ENCODE measurements around the gene PROCA1. TPM values are rescaled to one million over a fixed set of nuclear protein-coding genes. Genes with fewer than 3 reads are reported as not detected.

PROCA1 gene
- total and polyA plus RNA-seq, 2 donors from 2014 or later, result 3.4 to 3.5 TPM

- FAIRE-seq, result no peak
- peaks cover 17 to 86% (median 65%) of the 10 kb centered on the region in 3 donors for H3K36me3 ChIP-seq (ENCODE audit: control insufficient read depth in 2 of 3, insufficient read depth in 3 of 3, low read length in 3 of 3)
- H3K4me3 ChIP-seq (ENCODE audit: low read length in 3 of 3), result no peak overlapping the region
- no peak overlapping the region for H3K9ac ChIP-seq (ENCODE audit: low read length in 3 of 3)
- peak in 1 of 5 donors; percentile 21 for DNase-seq
- H3K4me1 ChIP-seq (ENCODE audit: control insufficient read depth in 2 of 3, insufficient read depth in 2 of 3, low read depth in 1 of 3, low read length in 3 of 3), result peaks cover 0 to 3% (median 0%) of the 10 kb centered on the region in 3 donors
- no peak overlapping the region for H3K27ac ChIP-seq (ENCODE audit: low read depth in 2 of 2, low read length in 2 of 2)
- intact Hi-C loops (cut with DNase I), result no loop called here
- TF ChIP-seq CTCF (IDR thresholded peaks at IDR 0.05; ENCODE audit: borderline replicate concordance, extremely low read depth, insufficient read depth), result no peak
- no peaks in the 10 kb centered on the region for H3K27me3 ChIP-seq (ENCODE audit: control insufficient read depth, insufficient read depth, low read length)
- H3K9me3 ChIP-seq (ENCODE audit: control insufficient read depth in 2 of 3, insufficient read depth in 1 of 3, low read length in 3 of 3), result no peaks in the 10 kb centered on the region
Measured at GRCh38 chr17:28685366-28685765, 26.3 kb downstream of the PROCA1 start.

- H3K27ac ChIP-seq (ENCODE audit: low read depth in 2 of 2, low read length in 2 of 2), result no peak overlapping the region
- peaks cover 0 to 3% (median 0%) of the 10 kb centered on the region in 3 donors for H3K4me1 ChIP-seq (ENCODE audit: control insufficient read depth in 2 of 3, insufficient read depth in 2 of 3, low read depth in 1 of 3, low read length in 3 of 3)
- no peaks in the 10 kb centered on the region for H3K9me3 ChIP-seq (ENCODE audit: control insufficient read depth in 2 of 3, insufficient read depth in 1 of 3, low read length in 3 of 3)
- intact Hi-C loops (cut with DNase I), result no loop called here
- H3K9ac ChIP-seq (ENCODE audit: low read length in 3 of 3), result no peak overlapping the region
- peaks cover 17 to 82% (median 62%) of the 10 kb centered on the region in 3 donors for H3K36me3 ChIP-seq (ENCODE audit: control insufficient read depth in 2 of 3, insufficient read depth in 3 of 3, low read length in 3 of 3)
- DNase-seq (peak in 4 of 5 donors; percentile 20 to 75 (median 52)), FAIRE-seq (no peak)
- no peaks in the 10 kb centered on the region for H3K27me3 ChIP-seq (ENCODE audit: control insufficient read depth, insufficient read depth, low read length)
- no peak overlapping the region for H3K4me3 ChIP-seq (ENCODE audit: low read length in 3 of 3)
- TF ChIP-seq CTCF (IDR thresholded peaks at IDR 0.05; ENCODE audit: borderline replicate concordance, extremely low read depth, insufficient read depth), result peak; percentile 32
Measured at GRCh38 chr17:28684963-28685362, 26.7 kb downstream of the PROCA1 start.

- no peak for TF ChIP-seq CTCF (IDR thresholded peaks at IDR 0.05; ENCODE audit: borderline replicate concordance, extremely low read depth, insufficient read depth)
- H3K27me3 ChIP-seq (ENCODE audit: control insufficient read depth, insufficient read depth, low read length), result no peaks in the 10 kb centered on the region
- FAIRE-seq (no peak), DNase-seq (peak in 1 of 5 donors; percentile 36)
- H3K9ac ChIP-seq (ENCODE audit: low read length in 3 of 3), result peak overlapping the region in 1 of 3 donors; percentile 17
- H3K4me1 ChIP-seq (ENCODE audit: control insufficient read depth in 2 of 3, insufficient read depth in 2 of 3, low read depth in 1 of 3, low read length in 3 of 3), result peaks cover 0 to 3% (median 0%) of the 10 kb centered on the region in 3 donors
- H3K4me3 ChIP-seq (ENCODE audit: low read length in 3 of 3), result no peak overlapping the region
- intact Hi-C loops (cut with DNase I), result no loop called here
- H3K9me3 ChIP-seq (ENCODE audit: control insufficient read depth in 2 of 3, insufficient read depth in 1 of 3, low read length in 3 of 3), result no peaks in the 10 kb centered on the region
- peaks cover 19 to 77% (median 57%) of the 10 kb centered on the region in 3 donors for H3K36me3 ChIP-seq (ENCODE audit: control insufficient read depth in 2 of 3, insufficient read depth in 3 of 3, low read length in 3 of 3)
- peak overlapping the region in 1 of 2 donors; percentile 11 for H3K27ac ChIP-seq (ENCODE audit: low read depth in 2 of 2, low read length in 2 of 2)
Measured at GRCh38 chr17:28682655-28683054, 29.0 kb downstream of the PROCA1 start.

- H3K4me1 ChIP-seq (ENCODE audit: control insufficient read depth in 2 of 3, insufficient read depth in 2 of 3, low read depth in 1 of 3, low read length in 3 of 3), result no peaks in the 10 kb centered on the region
- peaks cover 12 to 82% (median 69%) of the 10 kb centered on the region in 3 donors for H3K36me3 ChIP-seq (ENCODE audit: control insufficient read depth in 2 of 3, insufficient read depth in 3 of 3, low read length in 3 of 3)
- no peaks in the 10 kb centered on the region for H3K9me3 ChIP-seq (ENCODE audit: control insufficient read depth in 2 of 3, insufficient read depth in 1 of 3, low read length in 3 of 3)
- no peaks in the 10 kb centered on the region for H3K27me3 ChIP-seq (ENCODE audit: control insufficient read depth, insufficient read depth, low read length)
- no peak overlapping the region for H3K4me3 ChIP-seq (ENCODE audit: low read length in 3 of 3)
- no peak overlapping the region for H3K9ac ChIP-seq (ENCODE audit: low read length in 3 of 3)
- peak; percentile 24 for TF ChIP-seq CTCF (IDR thresholded peaks at IDR 0.05; ENCODE audit: borderline replicate concordance, extremely low read depth, insufficient read depth)
- intact Hi-C loops (cut with DNase I), result no loop called here
- no peak overlapping the region for H3K27ac ChIP-seq (ENCODE audit: low read depth in 2 of 2, low read length in 2 of 2)
- FAIRE-seq (no peak), DNase-seq (peak in 1 of 5 donors; percentile 16)
Measured at GRCh38 chr17:28675980-28676379, 35.7 kb downstream of the PROCA1 start.
